Measurements from ENCODE around the gene KRT86.

The KRT86 gene

DNA sequence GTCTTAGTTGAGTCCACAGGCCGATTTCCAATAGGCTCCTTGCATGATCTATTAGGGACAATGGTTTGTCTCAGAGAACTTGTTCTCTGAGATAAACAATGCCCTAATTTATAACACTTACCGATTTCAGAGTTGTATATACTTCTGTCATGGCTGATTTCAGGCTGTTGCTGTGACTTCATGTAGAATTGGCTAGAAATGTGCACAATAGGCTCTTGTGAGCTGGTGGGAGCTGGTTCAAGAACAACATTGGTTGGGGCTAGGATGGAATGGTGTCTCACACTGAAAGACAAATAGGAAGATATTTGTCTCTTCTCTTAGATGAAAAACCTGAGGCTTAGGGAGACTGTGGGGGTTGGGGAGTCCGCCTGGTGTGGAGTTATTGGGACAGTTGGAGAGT is 6.7 kb upstream of the KRT86 start:
- TF ChIP-seq EGR1 (IDR thresholded peaks at IDR 0.05) (no peak), YY1 (IDR thresholded peaks at IDR 0.05; ENCODE audit: low read depth) (no peak), ZBTB7A (IDR thresholded peaks at IDR 0.05; ENCODE audit: low read depth) (no peak), TEAD4 (IDR thresholded peaks at IDR 0.05) (no peak), TCF12 (IDR thresholded peaks at IDR 0.05; ENCODE audit: low read depth) (no peak), TAF1 (IDR thresholded peaks at IDR 0.05; ENCODE audit: low read depth) (no peak), CEBPB (IDR thresholded peaks at IDR 0.05) (no peak), NFIC (IDR thresholded peaks at IDR 0.05) (no peak), REST (IDR thresholded peaks at IDR 0.05; ENCODE audit: low read depth) (no peak), FOXM1 (IDR thresholded peaks at IDR 0.05; ENCODE audit: borderline replicate concordance, low read depth) (no peak), MAX (IDR thresholded peaks at IDR 0.05) (no peak), CREB1 (IDR thresholded peaks at IDR 0.05; ENCODE audit: low read depth) (no peak), EP300 (IDR thresholded peaks at IDR 0.05; ENCODE audit: borderline replicate concordance) (no peak), RAD21 (IDR thresholded peaks at IDR 0.05; ENCODE audit: low read depth) (no peak)
- TF ChIP-seq, protein P1, sequence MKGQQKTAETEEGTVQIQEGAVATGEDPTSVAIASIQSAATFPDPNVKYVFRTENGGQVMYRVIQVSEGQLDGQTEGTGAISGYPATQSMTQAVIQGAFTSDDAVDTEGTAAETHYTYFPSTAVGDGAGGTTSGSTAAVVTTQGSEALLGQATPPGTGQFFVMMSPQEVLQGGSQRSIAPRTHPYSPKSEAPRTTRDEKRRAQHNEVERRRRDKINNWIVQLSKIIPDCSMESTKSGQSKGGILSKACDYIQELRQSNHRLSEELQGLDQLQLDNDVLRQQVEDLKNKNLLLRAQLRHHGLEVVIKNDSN (IDR thresholded peaks at IDR 0.05), result no peak

- no peak for TF ChIP-seq CEBPB (IDR thresholded peaks at IDR 0.05)
- no peak for TF ChIP-seq REST (IDR thresholded peaks at IDR 0.05; ENCODE audit: low read depth)
- no peak for TF ChIP-seq NFIC (IDR thresholded peaks at IDR 0.05)
- TF ChIP-seq EGR1 (IDR thresholded peaks at IDR 0.05), result no peak
- TF ChIP-seq FOXM1 (IDR thresholded peaks at IDR 0.05; ENCODE audit: borderline replicate concordance, low read depth), result no peak
- no peak for TF ChIP-seq YY1 (IDR thresholded peaks at IDR 0.05; ENCODE audit: low read depth)
- TF ChIP-seq CREB1 (IDR thresholded peaks at IDR 0.05; ENCODE audit: low read depth), result no peak
- TF ChIP-seq TAF1 (IDR thresholded peaks at IDR 0.05; ENCODE audit: low read depth), result no peak
- TF ChIP-seq EP300 (IDR thresholded peaks at IDR 0.05; ENCODE audit: borderline replicate concordance), result no peak
- TF ChIP-seq RAD21 (IDR thresholded peaks at IDR 0.05; ENCODE audit: low read depth), result no peak
- TF ChIP-seq ZBTB7A (IDR thresholded peaks at IDR 0.05; ENCODE audit: low read depth), result no peak
- no peak for TF ChIP-seq TEAD4 (IDR thresholded peaks at IDR 0.05)
Measured at GRCh38 chr12:52268212-52268611, 6.2 kb upstream of the KRT86 start.

DNA sequence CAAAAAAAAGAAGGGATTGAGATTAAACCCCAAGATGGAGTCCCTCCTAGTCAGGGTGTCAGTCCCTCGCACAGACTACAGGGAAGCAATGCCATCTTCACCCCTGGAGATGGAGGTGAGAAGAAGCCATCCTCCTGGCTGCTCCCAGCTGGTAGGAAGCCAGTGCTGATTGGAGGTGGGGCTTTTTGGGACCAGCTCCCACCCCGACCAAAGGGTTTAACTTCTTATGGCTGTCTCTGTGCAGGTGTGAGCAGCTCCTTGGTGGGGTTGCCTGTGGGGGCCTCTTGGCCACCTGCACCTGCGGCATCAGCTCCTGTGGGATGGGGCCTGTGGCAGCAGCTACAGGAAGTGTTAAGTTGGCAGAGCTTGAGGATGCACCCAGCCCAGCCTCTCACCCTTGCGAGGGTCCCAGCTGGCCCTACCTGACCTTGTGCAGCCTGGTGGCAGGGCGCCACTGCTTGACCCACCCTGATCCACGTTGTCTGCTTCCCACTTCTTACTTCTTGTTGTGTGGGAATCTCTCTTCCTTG is 3.8 kb upstream of the KRT86 start:
- no peak for TF ChIP-seq TEAD4 (IDR thresholded peaks at IDR 0.05)
- TF ChIP-seq MAX (IDR thresholded peaks at IDR 0.05), result no peak
- TF ChIP-seq YY1 (IDR thresholded peaks at IDR 0.05; ENCODE audit: low read depth), result no peak
- TF ChIP-seq ZBTB7A (IDR thresholded peaks at IDR 0.05; ENCODE audit: low read depth), result no peak

- TF ChIP-seq, protein P1 (IDR thresholded peaks at IDR 0.05), result no peak
- TF ChIP-seq ZBTB7A (IDR thresholded peaks at IDR 0.05; ENCODE audit: low read depth) (no peak), REST (IDR thresholded peaks at IDR 0.05; ENCODE audit: low read depth) (no peak), TEAD4 (IDR thresholded peaks at IDR 0.05) (no peak), CREB1 (IDR thresholded peaks at IDR 0.05; ENCODE audit: low read depth) (no peak), YY1 (IDR thresholded peaks at IDR 0.05; ENCODE audit: low read depth) (no peak), EGR1 (IDR thresholded peaks at IDR 0.05) (no peak), CEBPB (IDR thresholded peaks at IDR 0.05) (no peak), RAD21 (IDR thresholded peaks at IDR 0.05; ENCODE audit: low read depth) (no peak), EP300 (IDR thresholded peaks at IDR 0.05; ENCODE audit: borderline replicate concordance) (no peak), FOXM1 (IDR thresholded peaks at IDR 0.05; ENCODE audit: borderline replicate concordance, low read depth) (no peak), TCF12 (IDR thresholded peaks at IDR 0.05; ENCODE audit: low read depth) (no peak), MAX (IDR thresholded peaks at IDR 0.05) (no peak), TAF1 (IDR thresholded peaks at IDR 0.05; ENCODE audit: low read depth) (no peak), NFIC (IDR thresholded peaks at IDR 0.05) (no peak)
Measured at GRCh38 chr12:52271158-52271557, 3.3 kb upstream of the KRT86 start.
